AG04450 (cell line): Measurements from ENCODE around the gene GRB14. TPM values are rescaled to one million over a fixed set of nuclear protein-coding genes. Genes with fewer than 3 reads are reported as not detected.

Experiments
- CTCF ChIA-PET: fragments of 300-600, 350-600 bp; formaldehyde crosslinking; extraction: SDS; loops from one replicate; lab custom pipeline; 2022; ENCODE audit warnings: antibody characterized with exemption, inconsistent platforms; lab: Charles Lee
- POLR2A ChIA-PET: fragments of 350-600 bp; formaldehyde crosslinking; extraction: SDS; loops from one replicate; lab custom pipeline; 2021; ENCODE audit warnings: antibody characterized with exemption, inconsistent platforms; lab: Yijun Ruan, JAX
- DNase-seq: peaks from one replicate; pipeline ENCODE4 v3.0.0-alpha.2; 2011; ENCODE audit warnings: low read depth, low spot score
- H3K27ac ChIP-seq: one replicate; pipeline ENCODE4 v1.5.1; 2012; ENCODE audit warnings: low read depth, low read length, control low read depth
- H3K27me3 ChIP-seq: one replicate; pipeline ENCODE4 v1.6.0; 2012; ENCODE audit warnings: low read length; ENCODE audit not compliant: control insufficient read depth, insufficient read depth
- H3K4me3 ChIP-seq: 2 replicates; pipeline ENCODE4 v1.5.1; 2011; ENCODE audit warnings: mild to moderate bottlenecking, low read depth, low read length, control low read depth
- H3K9me3 ChIP-seq: 2 replicates; pipeline ENCODE4 v1.5.1; 2012; ENCODE audit warnings: low read length; ENCODE audit not compliant: control insufficient read depth, insufficient read depth
- polyA minus RNA-seq: library from RNA; depleted of rRNA, polyadenylated mRNA; stranded (reverse); fragments of >200 nt; gene quantifications from 2 replicates; pipeline ENCODE4 v1.2.3, GENCODE V29; 2011; rRNA and poly(A)+ RNA removed
- polyA plus RNA-seq: library from polyadenylated mRNA; depleted of rRNA; stranded (reverse); fragments of >200 nt; gene quantifications from 2 replicates; pipeline ENCODE4 v1.2.3, GENCODE V29; 2011; rRNA removed
- TF ChIP-seq, protein P1 (sequence below): IDR thresholded peaks from 2 replicates; pipeline ENCODE4 v1.5.1; 2011; ENCODE audit warnings: low read depth, low read length, control low read depth, inconsistent platforms

Gene GRB14
- polyA plus RNA-seq (not detected in 2 replicates), polyA minus RNA-seq (not detected in 2 replicates)

DNA sequence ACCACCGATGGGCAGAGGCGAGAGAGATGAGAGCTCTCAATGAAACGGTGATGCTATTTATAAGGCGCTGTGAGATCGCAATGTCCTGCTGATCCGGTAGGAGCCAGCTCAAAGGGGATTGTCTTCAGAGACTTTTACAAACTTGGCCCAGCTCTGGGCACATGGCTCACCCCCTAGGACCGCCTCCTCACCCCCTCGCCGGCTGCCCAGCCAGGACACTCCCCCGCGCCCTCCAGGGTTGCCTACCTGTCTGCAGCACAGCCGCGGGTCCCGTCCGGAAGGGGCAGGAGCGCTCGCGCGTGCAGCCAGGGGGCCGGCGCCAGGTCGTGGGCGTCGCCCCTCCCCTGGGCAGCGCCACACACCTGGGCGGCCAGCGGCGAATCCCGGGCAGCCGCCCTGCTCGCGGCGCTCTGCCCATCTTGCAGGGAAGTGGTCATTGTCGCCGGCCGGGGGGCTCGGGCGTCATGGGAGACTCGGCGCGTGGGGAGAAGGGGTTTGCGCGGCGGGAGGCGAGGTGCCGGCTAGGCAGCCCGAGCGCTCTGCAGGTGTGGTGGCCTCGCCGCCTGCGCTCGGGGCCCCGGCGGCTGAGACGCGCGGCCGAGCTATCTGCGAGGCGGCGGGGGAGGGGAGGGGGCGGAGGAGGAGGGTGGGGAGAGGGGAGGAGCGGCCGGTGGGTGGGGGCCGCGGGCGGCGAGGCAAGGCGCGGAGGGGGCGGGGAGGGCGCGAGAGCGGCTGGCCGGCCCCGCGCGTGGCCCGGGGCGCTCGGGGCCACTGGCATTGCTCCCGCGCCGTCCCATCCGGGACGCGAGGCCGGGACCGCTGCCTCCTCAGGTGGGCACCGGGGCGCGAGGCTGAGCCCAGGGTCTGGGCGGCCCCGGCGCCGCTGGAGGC, at the start of gene GRB14:
Gene GRB14 (minus strand): TSS at position 610 of the 891 bp plus-strand sequence. CDS start 173 bp downstream, at position 437.
- Histone ChIP-seq H3K4me3 (peak within 1 kb of the TSS; percentile 53), H3K27ac (no peak within 1 kb of the TSS), H3K27me3 (peaks cover 11% of the 10 kb centered on the region), H3K9me3 (no peaks in the 10 kb centered on the region)
- no peak for DNase-seq
- ChIA-PET POLR2A (no interaction called here), CTCF (interaction anchor here (0.6 to 1.0 kb wide), 2 partner anchors 61 to 95 kb away, joined by 3 read pairs; no protein-coding TSS in a partner anchor)
- TF ChIP-seq, protein P1, sequence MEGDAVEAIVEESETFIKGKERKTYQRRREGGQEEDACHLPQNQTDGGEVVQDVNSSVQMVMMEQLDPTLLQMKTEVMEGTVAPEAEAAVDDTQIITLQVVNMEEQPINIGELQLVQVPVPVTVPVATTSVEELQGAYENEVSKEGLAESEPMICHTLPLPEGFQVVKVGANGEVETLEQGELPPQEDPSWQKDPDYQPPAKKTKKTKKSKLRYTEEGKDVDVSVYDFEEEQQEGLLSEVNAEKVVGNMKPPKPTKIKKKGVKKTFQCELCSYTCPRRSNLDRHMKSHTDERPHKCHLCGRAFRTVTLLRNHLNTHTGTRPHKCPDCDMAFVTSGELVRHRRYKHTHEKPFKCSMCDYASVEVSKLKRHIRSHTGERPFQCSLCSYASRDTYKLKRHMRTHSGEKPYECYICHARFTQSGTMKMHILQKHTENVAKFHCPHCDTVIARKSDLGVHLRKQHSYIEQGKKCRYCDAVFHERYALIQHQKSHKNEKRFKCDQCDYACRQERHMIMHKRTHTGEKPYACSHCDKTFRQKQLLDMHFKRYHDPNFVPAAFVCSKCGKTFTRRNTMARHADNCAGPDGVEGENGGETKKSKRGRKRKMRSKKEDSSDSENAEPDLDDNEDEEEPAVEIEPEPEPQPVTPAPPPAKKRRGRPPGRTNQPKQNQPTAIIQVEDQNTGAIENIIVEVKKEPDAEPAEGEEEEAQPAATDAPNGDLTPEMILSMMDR: no peak

DNA sequence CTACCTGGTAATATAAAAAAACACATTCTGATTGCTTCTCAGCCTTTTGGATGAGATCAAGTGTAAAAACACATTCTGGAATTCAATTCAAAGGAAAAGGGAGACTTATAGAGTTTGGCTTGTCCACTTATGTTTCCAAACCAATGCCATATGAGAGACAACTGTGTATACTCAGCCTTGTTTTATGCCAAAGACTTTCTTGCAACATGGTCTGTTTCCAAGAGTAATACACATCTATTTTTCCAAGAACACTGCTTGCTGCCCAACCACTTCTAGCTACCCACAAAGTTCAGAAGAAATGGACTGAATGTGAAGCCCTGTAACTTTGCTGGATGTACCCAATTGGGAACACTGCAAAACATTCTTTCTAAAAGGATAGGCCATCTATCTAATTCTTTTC, 48.0 kb upstream of the GRB14 start:
- TF ChIP-seq, protein P1: no peak
- ChIA-PET CTCF (no interaction called here), POLR2A (no interaction called here)
- Histone ChIP-seq H3K27me3 (no peaks in the 10 kb centered on the region), H3K9me3 (no peaks in the 10 kb centered on the region), H3K27ac (no peak overlapping the region), H3K4me3 (no peak overlapping the region)
- no peak for DNase-seq

DNA sequence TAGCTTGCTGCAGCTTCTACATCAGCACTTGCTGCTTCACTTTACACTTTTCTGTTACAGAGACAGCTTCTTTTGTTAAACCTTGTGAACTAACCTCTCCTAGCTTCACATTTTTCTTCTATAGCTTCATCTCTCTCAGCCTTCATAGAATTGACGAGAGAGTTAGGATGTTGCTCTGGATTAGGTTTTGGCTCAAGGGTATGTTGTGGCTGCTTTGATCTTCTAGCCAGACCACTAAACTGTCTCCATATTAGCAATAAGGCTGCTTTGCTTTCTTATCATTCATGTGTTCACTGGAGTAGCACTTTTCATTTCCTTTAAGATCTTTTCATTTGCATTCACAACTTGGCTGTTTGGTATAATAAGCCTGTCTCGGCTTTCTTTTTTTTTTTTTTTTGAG, 46.3 kb upstream of the GRB14 start:
- TF ChIP-seq, protein P1: no peak
- CTCF ChIA-PET: interaction anchor here (1.1 kb wide), 1 partner anchor 70 kb away, joined by 3 read pairs; no protein-coding TSS in a partner anchor
- DNase-seq: no peak
- Histone ChIP-seq H3K4me3 (no peak overlapping the region), H3K9me3 (no peaks in the 10 kb centered on the region), H3K27ac (no peak overlapping the region), H3K27me3 (no peaks in the 10 kb centered on the region)
- POLR2A ChIA-PET: no interaction called here

DNA sequence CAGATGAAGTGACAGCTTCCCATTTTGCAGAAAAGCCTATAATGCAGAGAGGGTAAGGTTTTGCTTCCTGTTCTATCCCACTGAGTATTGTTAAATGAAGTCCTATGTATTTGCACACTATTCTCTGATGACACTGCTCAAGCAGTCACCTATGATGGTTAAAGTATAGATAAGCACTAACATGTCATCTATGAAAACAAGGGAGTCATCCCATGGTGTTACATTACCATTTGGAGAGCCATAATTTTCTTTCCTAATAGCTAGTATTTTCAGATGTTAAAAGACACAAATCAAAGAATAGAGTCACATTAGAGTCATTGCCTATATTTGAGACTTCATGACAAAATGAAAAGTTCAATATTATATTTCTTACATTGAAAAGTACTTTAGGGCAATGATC, 42.8 kb upstream of the GRB14 start:
- no peak overlapping the region for H3K27ac ChIP-seq
- H3K27me3 ChIP-seq: no peaks in the 10 kb centered on the region
- H3K9me3 ChIP-seq: no peaks in the 10 kb centered on the region
- TF ChIP-seq, protein P1: no peak
- ChIA-PET POLR2A (no interaction called here), CTCF (no interaction called here)
- no peak overlapping the region for H3K4me3 ChIP-seq
- DNase-seq: no peak

DNA sequence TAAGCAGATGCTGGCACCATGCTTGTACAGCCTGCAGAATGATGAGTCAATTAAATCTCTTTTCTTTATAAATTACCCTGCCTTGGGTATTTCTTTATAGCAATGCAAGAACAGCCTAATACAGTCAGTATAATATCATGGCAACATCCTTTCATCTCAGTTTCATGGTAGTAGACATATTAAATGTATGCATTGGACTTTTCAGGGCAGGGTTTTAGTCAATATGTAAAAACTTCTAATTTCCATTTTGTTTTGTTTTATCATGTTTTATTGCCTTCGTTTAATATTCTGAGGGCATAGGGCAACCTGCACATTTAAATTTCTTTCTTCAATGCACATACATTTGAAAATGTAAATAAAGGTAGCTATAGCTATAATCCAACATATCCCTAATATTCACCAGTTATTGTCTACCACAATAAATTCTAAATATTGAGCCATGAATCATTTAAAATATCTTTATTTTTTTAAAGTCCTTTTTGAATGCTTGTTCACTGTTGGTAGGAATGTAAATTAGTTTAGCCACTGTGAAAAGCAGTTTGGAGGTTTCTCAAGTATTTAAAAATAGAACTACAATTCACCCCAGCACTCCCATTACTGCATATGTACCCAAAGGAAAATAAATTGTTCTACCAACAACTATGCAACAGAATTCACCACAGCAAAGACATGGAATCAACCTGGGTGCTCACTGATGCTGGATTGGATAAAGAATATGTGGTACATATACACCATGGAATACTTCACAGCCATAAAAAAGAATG, 41.8 kb upstream of the GRB14 start:
- DNase-seq: no peak
- H3K27me3 ChIP-seq: no peaks in the 10 kb centered on the region
- H3K27ac ChIP-seq: no peak overlapping the region
- no peak overlapping the region for H3K4me3 ChIP-seq
- H3K9me3 ChIP-seq: no peaks in the 10 kb centered on the region
- CTCF ChIA-PET: no interaction called here
- POLR2A ChIA-PET: no interaction called here
- TF ChIP-seq, protein P1: no peak
